Posterior cingulate gyrus (tissue), 11 donors: Measurements from ENCODE around the gene SNRPD1.
"Not testable (repeated sequence)": the region's sequence is repeated elsewhere in the genome, so short reads cannot be mapped to it uniquely, and the experiment has no call there.

ENCODE experiments used
- DNase-seq, 10 donors: peaks; one replicate each; pipeline versions ENCODE4 v3.0.0 to v3.0.0-alpha.2; 2020 to 2021; ENCODE audit warnings: mixed read lengths in 3 of 10
- intact Hi-C: fragments of 100-400 bp; cut with DNase I; formaldehyde crosslinking; loops from one replicate; pipeline ENCODE4 v1.15.1; 2023

Gene SNRPD1

GRCh38 chr18:21634588-21635199 is 22.6 kb downstream of the SNRPD1 start:
- DNase-seq, result no peak
- intact Hi-C loops, result loop anchor here (5.0 kb wide), 1 partner anchor 108 kb away; the partner anchor contains the start of gene MIB1

- intact Hi-C loops, result no loop called here
- no peak for DNase-seq
Observed at GRCh38 chr18:21636769-21637168, 24.7 kb downstream of the SNRPD1 start.

GRCh38 chr18:21638822-21639221 is 26.7 kb downstream of the SNRPD1 start:
- DNase-seq, result no peak
- intact Hi-C loops, result no loop called here

GRCh38 chr18:21640375-21640774 is 28.3 kb downstream of the SNRPD1 start:
- DNase-seq, intact Hi-C loops: not testable (repeated sequence)

GRCh38 chr18:21650311-21650710 is 38.2 kb downstream of the SNRPD1 start:
- intact Hi-C loops, result no loop called here
- DNase-seq, result no peak

- intact Hi-C loops, result no loop called here
Observed at GRCh38 chr18:21652073-21652472, 40.0 kb downstream of the SNRPD1 start.

GRCh38 chr18:21653361-21653760 is 41.2 kb downstream of the SNRPD1 start:
- intact Hi-C loops, result no loop called here
- no peak for DNase-seq

More at GRCh38 chr18:21652073-21652472, 40.0 kb downstream of the SNRPD1 start:
- DNase-seq, result no peak

GRCh38 chr18:21656402-21656801 is 44.3 kb downstream of the SNRPD1 start:
- no peak for DNase-seq
- intact Hi-C loops, result no loop called here

- intact Hi-C loops, result no loop called here
- DNase-seq, result no peak
Observed at GRCh38 chr18:21660078-21660477, 48.0 kb downstream of the SNRPD1 start.

- intact Hi-C loops, result no loop called here
- no peak for DNase-seq
Observed at GRCh38 chr18:21662581-21662980, 50.5 kb downstream of the SNRPD1 start.

- no peak for DNase-seq
- intact Hi-C loops, result no loop called here
Observed at GRCh38 chr18:21663578-21663977, 51.5 kb downstream of the SNRPD1 start.

GRCh38 chr18:21664069-21664468 is 52.0 kb downstream of the SNRPD1 start:
- DNase-seq, result no peak
- intact Hi-C loops, result no loop called here

GRCh38 chr18:21669736-21670285 is 57.7 kb downstream of the SNRPD1 start:
- intact Hi-C loops, result no loop called here
- no peak for DNase-seq

- intact Hi-C loops, result no loop called here
- DNase-seq, result no peak
Observed at GRCh38 chr18:21672521-21673267, 60.6 kb downstream of the SNRPD1 start.

GRCh38 chr18:21675354-21675753 is 63.2 kb downstream of the SNRPD1 start:
- DNase-seq, intact Hi-C loops: not testable (repeated sequence)

- no peak for DNase-seq
- intact Hi-C loops, result no loop called here
Observed at GRCh38 chr18:21678859-21679258, 66.7 kb downstream of the SNRPD1 start.

- DNase-seq, result no peak
- intact Hi-C loops, result no loop called here
Observed at GRCh38 chr18:21680161-21680560, 68.0 kb downstream of the SNRPD1 start.

- intact Hi-C loops, result no loop called here
- DNase-seq, result no peak
Observed at GRCh38 chr18:21682371-21683051, 70.4 kb downstream of the SNRPD1 start.
